ENCODE measurements around the gene TRIL.

The TRIL gene

GRCh38 chr7:28958235-28958979 lies at the start of gene TRIL:
TRIL (minus strand) TSS chr7:28958330; CDS start chr7:28958046, 284 bp downstream.
- Histone ChIP-seq H3K27me3 (ENCODE audit: low read depth) (no peaks in the 10 kb centered on the region), H3K9me3 (no peaks in the 10 kb centered on the region), H3K36me3 (replicated peaks) (no peaks in the 10 kb centered on the region), H3K4me1 (0 out of 2 replicates have a peak, but pooled peaks cover 2% of the 10 kb centered on the region), H3K4me3 (no peak within 1 kb of the TSS)
- no peak for DNase-seq (ENCODE audit: low spot score in 2 of 2)
- in situ Hi-C loops (cut with MboI; ENCODE audit: low sequenced_read_pairs), result no loop called here

- in situ Hi-C loops (cut with MboI; ENCODE audit: low sequenced_read_pairs), result no loop called here
- Histone ChIP-seq H3K9me3 (no peaks in the 10 kb centered on the region), H3K4me3 (no peak overlapping the region), H3K27me3 (ENCODE audit: low read depth) (no peaks in the 10 kb centered on the region), H3K36me3 (replicated peaks) (no peaks in the 10 kb centered on the region; the same call in 1 of the 2 replicates), H3K4me1 (peaks cover 7% of the 10 kb centered on the region; the same call in 1 of the 2 replicates)
- DNase-seq (ENCODE audit: low spot score in 2 of 2), result no peak
Observed at GRCh38 chr7:29007127-29007526, 49.0 kb upstream of the TRIL start.

DNA sequence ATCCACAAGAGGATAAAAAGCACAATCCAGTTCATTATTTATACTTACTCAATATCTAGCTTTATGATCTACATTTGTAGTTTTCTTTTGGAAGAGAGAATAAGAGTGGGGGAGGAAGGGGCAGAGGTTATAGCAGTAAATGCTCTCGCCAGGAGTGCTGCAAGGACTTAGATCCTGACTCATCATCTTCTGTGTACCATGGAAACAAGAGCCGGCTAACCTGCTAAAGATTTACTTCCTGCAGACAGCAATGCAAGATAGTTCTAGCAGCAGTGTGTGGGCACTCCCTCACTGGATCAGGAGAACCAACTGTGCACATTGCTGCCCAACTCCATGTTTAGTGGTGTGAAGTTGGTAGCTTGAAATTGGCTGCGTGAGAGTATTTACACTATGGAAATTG lies 47.7 kb upstream of the TRIL start:
- Histone ChIP-seq H3K4me1 (peaks cover 7% of the 10 kb centered on the region; the same call in 1 of the 2 replicates), H3K27me3 (ENCODE audit: low read depth) (no peaks in the 10 kb centered on the region), H3K4me3 (no peak overlapping the region), H3K36me3 (replicated peaks) (no peaks in the 10 kb centered on the region; the same call in 1 of the 2 replicates), H3K9me3 (no peaks in the 10 kb centered on the region)
- in situ Hi-C loops (cut with MboI; ENCODE audit: low sequenced_read_pairs), result no loop called here
- DNase-seq (ENCODE audit: low spot score in 2 of 2), result no peak

DNA sequence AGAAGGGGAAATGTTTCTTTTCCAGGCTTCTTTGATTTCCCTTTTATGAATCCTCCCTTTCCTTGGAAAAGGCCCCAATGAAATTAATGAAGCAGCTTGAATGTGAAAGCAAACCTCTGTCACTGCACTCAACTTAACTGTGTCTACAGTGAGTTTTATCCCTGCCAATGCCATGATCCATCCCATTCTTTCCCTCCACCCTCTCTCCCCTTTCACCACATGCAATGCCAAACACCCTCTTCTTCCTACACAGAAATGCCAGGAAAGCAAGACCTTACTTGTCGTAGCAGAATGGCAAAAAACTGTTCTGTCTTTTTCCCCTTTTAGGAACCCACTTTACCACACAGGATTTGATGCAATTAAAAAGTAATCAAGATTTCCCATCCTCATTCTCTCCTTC lies 47.3 kb upstream of the TRIL start:
- Histone ChIP-seq H3K9me3 (no peaks in the 10 kb centered on the region), H3K36me3 (replicated peaks) (no peaks in the 10 kb centered on the region; the same call in 1 of the 2 replicates), H3K27me3 (ENCODE audit: low read depth) (no peaks in the 10 kb centered on the region), H3K4me1 (peaks cover 7% of the 10 kb centered on the region; the same call in 1 of the 2 replicates), H3K4me3 (no peak overlapping the region)
- in situ Hi-C loops (cut with MboI; ENCODE audit: low sequenced_read_pairs), result no loop called here
- no peak for DNase-seq (ENCODE audit: low spot score in 2 of 2)

- Histone ChIP-seq H3K4me1 (peaks cover 7% of the 10 kb centered on the region; the same call in 1 of the 2 replicates), H3K4me3 (no peak overlapping the region), H3K36me3 (replicated peaks) (no peaks in the 10 kb centered on the region), H3K27me3 (ENCODE audit: low read depth) (no peaks in the 10 kb centered on the region), H3K9me3 (no peaks in the 10 kb centered on the region)
- in situ Hi-C loops (cut with MboI; ENCODE audit: low sequenced_read_pairs), result no loop called here
- DNase-seq (ENCODE audit: low spot score in 2 of 2), result no peak
Observed at GRCh38 chr7:29003703-29004102, 45.6 kb upstream of the TRIL start.

DNA sequence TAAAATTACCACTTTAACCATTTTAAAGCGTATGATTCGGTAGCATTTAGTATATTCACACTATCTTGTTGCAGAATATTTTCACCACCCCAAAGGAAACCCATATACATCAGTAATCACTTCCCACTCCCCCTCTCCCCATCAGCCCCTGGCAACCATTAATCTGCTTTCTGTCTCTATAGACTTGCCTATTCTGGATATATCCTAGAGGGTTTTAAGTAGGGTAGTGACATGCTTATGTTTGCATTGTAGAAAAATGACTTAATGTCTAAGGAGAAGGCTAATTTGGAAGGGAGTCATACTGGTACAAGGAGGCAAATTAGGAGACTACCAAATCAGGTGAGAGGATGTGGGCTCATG lies 42.6 kb upstream of the TRIL start:
- Histone ChIP-seq H3K9me3 (no peaks in the 10 kb centered on the region), H3K36me3 (replicated peaks) (no peaks in the 10 kb centered on the region), H3K4me1 (peaks cover 5% of the 10 kb centered on the region; the same call in 1 of the 2 replicates), H3K4me3 (no peak overlapping the region), H3K27me3 (ENCODE audit: low read depth) (no peaks in the 10 kb centered on the region)
- in situ Hi-C loops (cut with MboI; ENCODE audit: low sequenced_read_pairs), result no loop called here
- no peak for DNase-seq (ENCODE audit: low spot score in 2 of 2)

- Histone ChIP-seq H3K9me3 (no peaks in the 10 kb centered on the region), H3K4me1 (peaks cover 5% of the 10 kb centered on the region; the same call in 1 of the 2 replicates), H3K4me3 (no peak overlapping the region), H3K27me3 (ENCODE audit: low read depth) (no peaks in the 10 kb centered on the region), H3K36me3 (replicated peaks) (no peaks in the 10 kb centered on the region)
- DNase-seq (ENCODE audit: low spot score in 2 of 2), result no peak
- in situ Hi-C loops (cut with MboI; ENCODE audit: low sequenced_read_pairs), result no loop called here
Observed at GRCh38 chr7:28999895-29000716, 42.0 kb upstream of the TRIL start.

GRCh38 chr7:28999427-28999826 lies 41.3 kb upstream of the TRIL start:
- no peak overlapping the region for H3K4me3 ChIP-seq
- H3K9me3 ChIP-seq, result no peaks in the 10 kb centered on the region
- no peaks in the 10 kb centered on the region for H3K36me3 ChIP-seq (replicated peaks)
- H3K27me3 ChIP-seq (ENCODE audit: low read depth), result no peaks in the 10 kb centered on the region
- DNase-seq (ENCODE audit: low spot score in 2 of 2), result no peak
- in situ Hi-C loops (cut with MboI; ENCODE audit: low sequenced_read_pairs), result no loop called here
- peaks cover 5% of the 10 kb centered on the region; the same call in 1 of the 2 replicates for H3K4me1 ChIP-seq

DNA sequence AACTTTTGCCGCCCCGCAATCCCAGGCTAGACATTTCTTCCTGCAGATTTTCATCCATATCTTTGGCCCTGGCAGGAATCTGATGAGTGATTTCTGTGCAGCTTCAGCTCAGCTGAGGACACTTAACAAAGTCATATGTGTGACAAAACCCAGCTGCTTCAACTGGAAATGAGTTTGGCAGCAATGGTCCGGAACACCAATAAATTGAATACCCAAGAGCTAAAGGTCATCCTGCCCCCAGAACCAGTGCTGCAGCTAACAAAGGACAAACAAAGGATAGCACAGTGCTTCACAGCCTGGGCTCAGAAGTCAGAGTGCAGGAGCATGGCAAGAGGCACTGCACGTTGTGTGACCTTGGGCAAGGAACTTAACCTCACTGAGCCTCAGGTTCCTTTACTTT lies 40.0 kb upstream of the TRIL start:
- Histone ChIP-seq H3K36me3 (replicated peaks) (no peaks in the 10 kb centered on the region), H3K27me3 (ENCODE audit: low read depth) (no peaks in the 10 kb centered on the region), H3K9me3 (no peaks in the 10 kb centered on the region), H3K4me3 (no peak overlapping the region), H3K4me1 (peaks cover 5% of the 10 kb centered on the region; the same call in 1 of the 2 replicates)
- DNase-seq (ENCODE audit: low spot score in 2 of 2), result no peak
- in situ Hi-C loops (cut with MboI; ENCODE audit: low sequenced_read_pairs), result no loop called here

- no peak for DNase-seq (ENCODE audit: low spot score in 2 of 2)
- no peak overlapping the region for H3K4me3 ChIP-seq
- peaks cover 5% of the 10 kb centered on the region; the same call in 1 of the 2 replicates for H3K4me1 ChIP-seq
- H3K36me3 ChIP-seq (replicated peaks), result no peaks in the 10 kb centered on the region
- H3K9me3 ChIP-seq, result no peaks in the 10 kb centered on the region
- in situ Hi-C loops (cut with MboI; ENCODE audit: low sequenced_read_pairs), result no loop called here
- H3K27me3 ChIP-seq (ENCODE audit: low read depth), result no peaks in the 10 kb centered on the region
Observed at GRCh38 chr7:28996836-28997235, 38.7 kb upstream of the TRIL start.

DNA sequence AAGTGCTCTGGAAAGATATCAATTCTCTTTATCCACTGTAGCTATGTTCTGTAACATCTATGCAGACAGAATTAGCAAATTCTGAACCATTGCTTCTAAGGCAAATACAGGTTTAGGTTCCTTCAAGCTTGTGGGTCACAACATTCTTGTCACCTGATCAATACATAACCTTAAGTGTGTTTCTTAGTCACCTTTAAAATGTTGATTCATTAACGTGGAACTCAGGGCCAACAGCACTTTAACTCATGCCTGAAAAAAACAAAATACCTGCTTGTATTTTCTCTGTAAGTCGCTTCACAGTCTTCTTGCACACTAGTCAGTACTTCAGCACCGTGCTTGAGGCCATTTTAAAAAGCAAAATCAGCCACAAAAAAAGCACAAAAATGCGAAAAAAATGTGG lies 35.2 kb upstream of the TRIL start:
- Histone ChIP-seq H3K27me3 (ENCODE audit: low read depth) (no peaks in the 10 kb centered on the region), H3K9me3 (no peaks in the 10 kb centered on the region), H3K4me3 (no peak overlapping the region), H3K4me1 (peaks cover 13% of the 10 kb centered on the region), H3K36me3 (replicated peaks) (no peaks in the 10 kb centered on the region)
- in situ Hi-C loops (cut with MboI; ENCODE audit: low sequenced_read_pairs), result no loop called here
- DNase-seq (ENCODE audit: low spot score in 2 of 2), result no peak

DNA sequence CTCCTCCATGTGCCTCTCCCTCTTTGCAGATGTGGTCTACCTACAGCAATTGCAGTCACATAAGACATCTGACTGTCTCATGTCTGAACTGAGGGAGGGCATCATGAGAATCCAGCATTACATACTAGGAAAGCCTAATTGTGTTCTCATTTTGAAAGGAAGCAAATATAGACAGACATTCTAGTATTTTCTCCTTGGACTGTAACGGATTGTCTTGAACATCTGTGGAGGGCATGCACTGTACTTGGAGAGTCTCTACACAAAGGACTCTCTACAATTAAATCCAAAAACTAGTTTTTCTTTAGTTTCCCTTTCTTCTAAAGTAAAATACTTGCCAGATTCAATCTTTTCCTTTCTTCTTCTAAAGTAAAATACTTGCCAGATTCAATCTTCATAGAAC lies 34.7 kb upstream of the TRIL start:
- in situ Hi-C loops (cut with MboI; ENCODE audit: low sequenced_read_pairs), result no loop called here
- H3K36me3 ChIP-seq (replicated peaks), result no peaks in the 10 kb centered on the region
- H3K4me1 ChIP-seq, result peaks cover 12% of the 10 kb centered on the region
- no peak overlapping the region for H3K4me3 ChIP-seq
- DNase-seq (ENCODE audit: low spot score in 2 of 2), result no peak
- H3K27me3 ChIP-seq (ENCODE audit: low read depth), result no peaks in the 10 kb centered on the region
- H3K9me3 ChIP-seq, result no peaks in the 10 kb centered on the region

DNA sequence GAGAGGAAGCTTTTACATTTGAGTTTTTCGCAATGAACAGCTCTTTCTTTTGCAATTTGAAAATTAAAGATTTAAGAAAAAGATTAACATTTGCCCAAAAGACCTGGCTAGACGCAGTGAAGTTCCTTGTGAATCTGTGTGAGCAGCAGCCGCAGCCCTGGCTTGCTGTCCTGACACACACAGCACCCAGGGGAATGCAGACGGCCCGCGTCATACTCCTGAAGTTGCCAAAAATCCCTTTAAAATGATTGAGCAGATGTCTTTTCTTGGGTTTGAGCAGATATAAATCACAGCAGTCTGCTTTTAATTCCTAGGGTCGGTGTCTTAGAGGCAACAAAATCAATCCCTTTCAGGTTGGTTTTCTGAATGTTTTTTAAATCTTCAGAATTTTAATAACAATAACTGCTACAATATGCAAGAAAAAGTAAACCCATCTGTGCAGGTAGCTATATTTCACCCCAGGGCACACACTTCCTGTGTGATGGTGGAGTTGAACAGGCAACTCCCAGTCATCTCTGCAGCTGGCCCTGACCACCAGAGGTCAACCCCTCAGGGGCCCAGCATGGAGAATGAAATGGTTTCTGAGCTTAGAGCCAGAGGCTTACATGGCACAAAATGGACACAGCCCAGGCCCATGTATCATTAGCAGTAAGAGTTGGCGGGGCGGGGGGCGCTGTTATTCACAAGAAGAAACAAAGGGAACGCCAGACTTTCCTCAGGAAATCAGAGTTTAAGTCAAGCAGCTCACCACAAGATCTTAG lies 32.2 kb upstream of the TRIL start:
- in situ Hi-C loops (cut with MboI; ENCODE audit: low sequenced_read_pairs), result no loop called here
- Histone ChIP-seq H3K36me3 (replicated peaks) (no peaks in the 10 kb centered on the region), H3K4me1 (peaks cover 7% of the 10 kb centered on the region), H3K4me3 (no peak overlapping the region), H3K9me3 (no peaks in the 10 kb centered on the region), H3K27me3 (ENCODE audit: low read depth) (no peaks in the 10 kb centered on the region)
- peak in 1 of 2 experiments; percentile 40 for DNase-seq (ENCODE audit: low spot score in 2 of 2)

All from HAP-1 (cell line).